ENCODE measurements around the gene DPP4.

The DPP4 gene

DNA sequence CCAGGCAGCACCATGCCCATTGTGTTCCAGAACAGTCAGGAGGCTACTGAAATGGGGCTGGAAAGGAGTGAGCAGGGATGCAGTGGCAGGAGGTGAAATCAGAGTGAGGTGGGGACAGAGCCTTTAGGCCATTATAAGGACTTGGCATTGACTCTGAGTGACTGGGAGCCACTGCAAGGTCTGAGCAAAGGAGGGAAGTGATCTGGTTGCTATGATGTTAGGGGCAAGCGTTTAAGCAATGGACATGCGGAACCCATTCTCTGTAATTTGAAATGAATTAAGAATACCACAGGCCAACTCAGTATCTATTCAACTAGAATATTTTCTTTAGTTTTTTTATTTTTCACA is 98.2 kb downstream of the DPP4 start:
- no peak for TF ChIP-seq TOX (CRISPR knock-in tag; IDR thresholded peaks at IDR 0.05; ENCODE audit: borderline replicate concordance)
- no peak for TF ChIP-seq ESRRG (CRISPR knock-in tag; IDR thresholded peaks at IDR 0.05)
- TF ChIP-seq, protein P1, sequence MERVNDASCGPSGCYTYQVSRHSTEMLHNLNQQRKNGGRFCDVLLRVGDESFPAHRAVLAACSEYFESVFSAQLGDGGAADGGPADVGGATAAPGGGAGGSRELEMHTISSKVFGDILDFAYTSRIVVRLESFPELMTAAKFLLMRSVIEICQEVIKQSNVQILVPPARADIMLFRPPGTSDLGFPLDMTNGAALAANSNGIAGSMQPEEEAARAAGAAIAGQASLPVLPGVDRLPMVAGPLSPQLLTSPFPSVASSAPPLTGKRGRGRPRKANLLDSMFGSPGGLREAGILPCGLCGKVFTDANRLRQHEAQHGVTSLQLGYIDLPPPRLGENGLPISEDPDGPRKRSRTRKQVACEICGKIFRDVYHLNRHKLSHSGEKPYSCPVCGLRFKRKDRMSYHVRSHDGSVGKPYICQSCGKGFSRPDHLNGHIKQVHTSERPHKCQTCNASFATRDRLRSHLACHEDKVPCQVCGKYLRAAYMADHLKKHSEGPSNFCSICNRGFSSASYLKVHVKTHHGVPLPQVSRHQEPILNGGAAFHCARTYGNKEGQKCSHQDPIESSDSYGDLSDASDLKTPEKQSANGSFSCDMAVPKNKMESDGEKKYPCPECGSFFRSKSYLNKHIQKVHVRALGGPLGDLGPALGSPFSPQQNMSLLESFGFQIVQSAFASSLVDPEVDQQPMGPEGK (CRISPR knock-in tag; IDR thresholded peaks at IDR 0.05; ENCODE audit: borderline replicate concordance): no peak
- TF ChIP-seq ZFP30 (CRISPR knock-in tag; IDR thresholded peaks at IDR 0.05): no peak
- TF ChIP-seq ZNF70 (CRISPR knock-in tag; IDR thresholded peaks at IDR 0.05): no peak
- TF ChIP-seq SNAI2 (CRISPR knock-in tag; IDR thresholded peaks at IDR 0.05): no peak
- TF ChIP-seq, protein P2, sequence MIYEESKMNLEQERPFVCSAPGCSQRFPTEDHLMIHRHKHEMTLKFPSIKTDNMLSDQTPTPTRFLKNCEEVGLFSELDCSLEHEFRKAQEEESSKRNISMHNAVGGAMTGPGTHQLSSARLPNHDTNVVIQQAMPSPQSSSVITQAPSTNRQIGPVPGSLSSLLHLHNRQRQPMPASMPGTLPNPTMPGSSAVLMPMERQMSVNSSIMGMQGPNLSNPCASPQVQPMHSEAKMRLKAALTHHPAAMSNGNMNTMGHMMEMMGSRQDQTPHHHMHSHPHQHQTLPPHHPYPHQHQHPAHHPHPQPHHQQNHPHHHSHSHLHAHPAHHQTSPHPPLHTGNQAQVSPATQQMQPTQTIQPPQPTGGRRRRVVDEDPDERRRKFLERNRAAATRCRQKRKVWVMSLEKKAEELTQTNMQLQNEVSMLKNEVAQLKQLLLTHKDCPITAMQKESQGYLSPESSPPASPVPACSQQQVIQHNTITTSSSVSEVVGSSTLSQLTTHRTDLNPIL (CRISPR knock-in tag; IDR thresholded peaks at IDR 0.05; ENCODE audit: low read depth): no peak
- TF ChIP-seq ZFP3 (CRISPR knock-in tag; IDR thresholded peaks at IDR 0.05): no peak
- TF ChIP-seq, protein P3, sequence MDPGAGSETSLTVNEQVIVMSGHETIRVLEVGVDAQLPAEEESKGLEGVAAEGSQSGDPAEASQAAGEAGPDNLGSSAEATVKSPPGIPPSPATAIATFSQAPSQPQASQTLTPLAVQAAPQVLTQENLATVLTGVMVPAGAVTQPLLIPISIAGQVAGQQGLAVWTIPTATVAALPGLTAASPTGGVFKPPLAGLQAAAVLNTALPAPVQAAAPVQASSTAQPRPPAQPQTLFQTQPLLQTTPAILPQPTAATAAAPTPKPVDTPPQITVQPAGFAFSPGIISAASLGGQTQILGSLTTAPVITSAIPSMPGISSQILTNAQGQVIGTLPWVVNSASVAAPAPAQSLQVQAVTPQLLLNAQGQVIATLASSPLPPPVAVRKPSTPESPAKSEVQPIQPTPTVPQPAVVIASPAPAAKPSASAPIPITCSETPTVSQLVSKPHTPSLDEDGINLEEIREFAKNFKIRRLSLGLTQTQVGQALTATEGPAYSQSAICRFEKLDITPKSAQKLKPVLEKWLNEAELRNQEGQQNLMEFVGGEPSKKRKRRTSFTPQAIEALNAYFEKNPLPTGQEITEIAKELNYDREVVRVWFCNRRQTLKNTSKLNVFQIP (CRISPR knock-in tag; IDR thresholded peaks at IDR 0.05; ENCODE audit: borderline replicate concordance, low read depth): no peak

DNA sequence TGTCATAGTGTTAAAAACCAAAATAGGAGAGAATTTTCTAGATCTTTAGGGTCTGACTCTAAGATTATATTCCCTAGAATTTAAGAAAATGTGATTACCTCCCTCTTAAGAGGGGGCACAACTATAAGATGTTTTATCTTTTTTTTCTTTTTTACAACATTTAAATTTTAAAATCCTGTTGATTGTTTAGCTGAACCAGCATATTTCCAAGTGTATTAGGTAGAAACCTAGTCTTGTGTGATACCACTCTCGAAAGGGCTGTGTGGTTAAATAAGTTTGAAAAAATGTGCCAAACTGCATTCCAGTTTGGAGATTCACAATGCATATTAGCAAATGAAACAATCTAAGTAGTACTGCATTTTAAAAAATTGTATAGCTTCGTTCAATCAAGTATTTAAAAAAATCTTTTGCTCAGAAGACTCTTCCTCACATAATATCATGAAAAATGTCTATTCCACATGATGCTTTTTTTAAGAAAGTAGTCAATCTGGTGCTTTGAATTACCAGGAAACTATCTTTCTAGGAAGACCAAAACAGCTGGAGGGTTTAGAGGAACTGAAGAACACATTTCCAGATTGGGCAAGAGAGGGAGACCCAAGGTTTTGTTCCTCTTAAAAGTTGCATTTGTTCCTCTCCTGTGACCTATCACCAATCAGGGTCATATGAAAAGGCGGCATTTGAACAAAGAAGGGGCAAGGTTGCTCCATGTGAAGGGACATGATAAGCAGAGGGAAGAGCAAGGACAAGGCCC is 98.8 kb downstream of the DPP4 start:
- ATAC-seq: no peak

More for the DNA sequence above, 98.2 kb downstream of the DPP4 start:
- ATAC-seq: no peak

DNA sequence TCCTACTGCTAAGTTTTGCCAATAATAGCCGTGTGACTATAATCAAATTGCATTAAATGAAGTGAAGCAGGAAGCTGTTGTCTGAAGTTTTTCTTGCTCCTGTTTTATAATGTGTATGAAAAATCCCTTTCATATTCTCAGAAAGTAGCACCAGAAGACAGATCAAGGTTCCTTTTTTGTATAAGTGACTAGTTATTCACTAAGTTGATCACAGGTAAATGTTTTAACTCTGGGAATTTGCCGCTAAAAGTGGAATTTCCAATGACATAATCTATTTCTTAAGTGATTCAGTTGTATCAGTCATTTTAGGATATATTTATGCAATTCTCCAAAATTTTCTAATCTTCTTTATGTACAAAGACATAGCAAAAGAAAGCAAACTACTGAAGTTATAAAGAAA is 99.6 kb downstream of the DPP4 start:
- TF ChIP-seq, protein P2 (CRISPR knock-in tag; IDR thresholded peaks at IDR 0.05; ENCODE audit: low read depth): no peak
- TF ChIP-seq OSR1 (CRISPR knock-in tag; IDR thresholded peaks at IDR 0.05) (no peak), ZFP3 (CRISPR knock-in tag; IDR thresholded peaks at IDR 0.05) (no peak), GLIS3 (CRISPR knock-in tag; IDR thresholded peaks at IDR 0.05) (no peak)
- no peak for ATAC-seq

More for the DNA sequence above, 98.8 kb downstream of the DPP4 start:
- TF ChIP-seq CSDC2 (CRISPR knock-in tag; IDR thresholded peaks at IDR 0.05): no peak
- no peak for TF ChIP-seq ZFP3 (CRISPR knock-in tag; IDR thresholded peaks at IDR 0.05)
- TF ChIP-seq, protein P1 (CRISPR knock-in tag; IDR thresholded peaks at IDR 0.05; ENCODE audit: borderline replicate concordance): no peak

DNA sequence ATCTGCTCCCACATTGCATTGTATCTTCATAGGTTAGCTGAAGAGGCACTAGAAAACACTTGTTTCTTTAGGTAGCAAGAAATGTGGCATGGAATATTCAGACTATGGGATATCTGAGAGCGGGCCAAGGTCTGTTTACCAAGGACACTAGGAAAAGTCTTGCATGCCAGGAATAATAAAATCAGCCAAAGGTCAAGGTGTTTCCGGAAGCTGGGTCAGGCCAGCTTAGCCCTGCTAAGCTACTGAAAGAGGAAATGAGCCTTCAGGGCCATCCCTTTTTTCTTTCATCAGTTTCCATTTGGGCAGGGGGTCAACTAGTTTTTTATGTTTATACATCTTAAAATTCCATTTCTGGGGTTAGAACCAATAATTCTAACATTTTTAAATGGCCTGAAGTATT is 101.1 kb downstream of the DPP4 start:
- ATAC-seq: no peak
- TF ChIP-seq TOX (CRISPR knock-in tag; IDR thresholded peaks at IDR 0.05; ENCODE audit: borderline replicate concordance) (no peak), GLIS3 (CRISPR knock-in tag; IDR thresholded peaks at IDR 0.05) (no peak), ZNF8 (CRISPR knock-in tag; IDR thresholded peaks at IDR 0.05) (no peak), ZC3H10 (CRISPR knock-in tag; IDR thresholded peaks at IDR 0.05) (no peak), TCF4 (CRISPR knock-in tag; IDR thresholded peaks at IDR 0.05; ENCODE audit: borderline replicate concordance) (no peak), BACH2 (CRISPR knock-in tag; IDR thresholded peaks at IDR 0.05; ENCODE audit: borderline replicate concordance) (no peak), SNAI2 (CRISPR knock-in tag; IDR thresholded peaks at IDR 0.05) (no peak), RARB (CRISPR knock-in tag; IDR thresholded peaks at IDR 0.05) (no peak), ESRRG (CRISPR knock-in tag; IDR thresholded peaks at IDR 0.05) (no peak), PPARA (CRISPR knock-in tag; IDR thresholded peaks at IDR 0.05; ENCODE audit: borderline replicate concordance) (no peak), ISL1 (CRISPR knock-in tag; IDR thresholded peaks at IDR 0.05) (no peak), ZNF70 (CRISPR knock-in tag; IDR thresholded peaks at IDR 0.05) (no peak)
- TF ChIP-seq, protein P1 (CRISPR knock-in tag; IDR thresholded peaks at IDR 0.05; ENCODE audit: borderline replicate concordance): no peak
- TF ChIP-seq, protein P3 (CRISPR knock-in tag; IDR thresholded peaks at IDR 0.05; ENCODE audit: borderline replicate concordance, low read depth): no peak
